H9 (cell line): ENCODE results near the gene BUD13. TPM values are rescaled to one million over a fixed set of nuclear protein-coding genes. Genes with fewer than 3 reads are reported as not detected.

ENCODE experiments used
- DNase-seq: peaks from one replicate; pipeline ENCODE4 v3.0.0-alpha.2; 2017
- H2AFZ ChIP-seq: one replicate; pipeline ENCODE4 v1.6.1; 2013; ENCODE audit warnings: mild to moderate bottlenecking, low read length, control low read depth, moderate library complexity
- H2AK5ac ChIP-seq: 2 replicates; pipeline ENCODE4 v1.6.1; 2013; ENCODE audit warnings: low read length, control low read depth, mixed read lengths; ENCODE audit not compliant: insufficient read length
- H2BK120ac ChIP-seq: one replicate; pipeline ENCODE4 v1.6.1; 2013; ENCODE audit warnings: low read depth, mild to moderate bottlenecking, low read length, control low read depth, inconsistent platforms; ENCODE audit not compliant: poor library complexity, severe bottlenecking
- H2BK12ac ChIP-seq: 2 replicates; pipeline ENCODE4 v1.6.1; 2013; ENCODE audit warnings: low read length, control low read depth, mixed read lengths, low read depth; ENCODE audit not compliant: insufficient read length
- H2BK15ac ChIP-seq: 2 replicates; pipeline ENCODE4 v1.6.1; 2013; ENCODE audit warnings: low read depth, low read length, control low read depth
- H2BK20ac ChIP-seq: one replicate; pipeline ENCODE4 v1.6.1; 2013; ENCODE audit warnings: low read depth, mild to moderate bottlenecking, low read length, control low read depth, inconsistent platforms; ENCODE audit not compliant: poor library complexity, severe bottlenecking
- H2BK5ac ChIP-seq: 2 replicates; pipeline ENCODE4 v1.6.1; 2013; ENCODE audit warnings: low read length, control low read depth, mixed read lengths; ENCODE audit not compliant: insufficient read length
- H3K14ac ChIP-seq: 2 replicates; pipeline ENCODE4 v1.6.1; 2013; ENCODE audit warnings: low read length, control low read depth; ENCODE audit not compliant: insufficient read depth
- H3K18ac ChIP-seq: 2 replicates; pipeline ENCODE4 v1.6.1; 2013; ENCODE audit warnings: low read depth, mild to moderate bottlenecking, mixed read lengths, low read length, control low read depth; ENCODE audit not compliant: insufficient read length
- H3K23ac ChIP-seq: 2 replicates; pipeline ENCODE4 v1.6.1; 2013; ENCODE audit warnings: low read length, control low read depth, mixed read lengths, low read depth; ENCODE audit not compliant: insufficient read length
- H3K23me2 ChIP-seq: 2 replicates; pipeline ENCODE4 v1.6.1; 2013; ENCODE audit warnings: low read depth, mild to moderate bottlenecking, mixed read lengths, low read length, control low read depth; ENCODE audit not compliant: insufficient read length, poor library complexity, severe bottlenecking
- H3K27ac ChIP-seq: 2 replicates; pipeline ENCODE4 v1.5.1; 2013; ENCODE audit warnings: low read length, control low read depth, mixed read lengths, low read depth; ENCODE audit not compliant: insufficient read length
- H3K27me3 ChIP-seq: 2 replicates; pipeline ENCODE4 v1.6.1; 2013; ENCODE audit warnings: low read length, control low read depth, inconsistent platforms; ENCODE audit not compliant: insufficient read depth
- H3K4ac ChIP-seq: 2 replicates; pipeline ENCODE4 v1.6.1; 2013; ENCODE audit warnings: low read depth, mild to moderate bottlenecking, control low read depth, inconsistent platforms, low read length, moderate library complexity
- H3K4me1 ChIP-seq: 2 replicates; pipeline ENCODE4 v1.6.1; 2013; ENCODE audit warnings: low read length, control low read depth, inconsistent platforms; ENCODE audit not compliant: insufficient read depth
- H3K4me2 ChIP-seq: 2 replicates; pipeline ENCODE4 v1.6.1; 2013; ENCODE audit warnings: low read length, control low read depth, mixed read lengths; ENCODE audit not compliant: insufficient read length, insufficient read depth
- H3K56ac ChIP-seq: 2 replicates; pipeline ENCODE4 v1.6.1; 2013; ENCODE audit warnings: low read depth, mild to moderate bottlenecking, mixed read lengths, low read length, control low read depth; ENCODE audit not compliant: insufficient read length
- H3K79me1 ChIP-seq: 2 replicates; pipeline ENCODE4 v1.6.1; 2013; ENCODE audit warnings: low read depth, mild to moderate bottlenecking, moderate library complexity, low read length, control low read depth, inconsistent platforms; ENCODE audit not compliant: insufficient read depth, poor library complexity, severe bottlenecking
- H3K79me2 ChIP-seq: 2 replicates; pipeline ENCODE4 v1.6.1; 2013; ENCODE audit warnings: low read length, control low read depth, inconsistent platforms; ENCODE audit not compliant: insufficient read depth
- H3K9ac ChIP-seq: 2 replicates; pipeline ENCODE4 v1.6.1; 2013; ENCODE audit warnings: low read length, control low read depth, mixed read lengths; ENCODE audit not compliant: insufficient read length; ENCODE audit errors: extremely low read depth
- H3K9me3 ChIP-seq: one replicate; pipeline ENCODE4 v1.6.1; 2013; ENCODE audit warnings: low read depth, low read length, inconsistent platforms; ENCODE audit not compliant: control insufficient read depth
- H3T11ph ChIP-seq: one replicate; pipeline ENCODE4 v1.6.1; 2013; ENCODE audit warnings: mild to moderate bottlenecking, low read length, control low read depth, inconsistent platforms
- H4K20me1 ChIP-seq: one replicate; pipeline ENCODE4 v1.6.1; 2013; ENCODE audit not compliant: control insufficient read depth, insufficient read length, insufficient read depth
- H4K5ac ChIP-seq: 2 replicates; pipeline ENCODE4 v1.6.1; 2013; ENCODE audit warnings: low read depth, mild to moderate bottlenecking, mixed read lengths, low read length, control low read depth; ENCODE audit not compliant: insufficient read length
- H4K8ac ChIP-seq: replicated peaks from 2 replicates; pipeline ENCODE4 v1.6.1; 2013; ENCODE audit warnings: low read length, control low read depth, mixed read lengths, low read depth; ENCODE audit not compliant: insufficient read length
- H4K91ac ChIP-seq: 2 replicates; pipeline ENCODE4 v1.6.1; 2013; ENCODE audit warnings: low read depth, mild to moderate bottlenecking, moderate library complexity, mixed read lengths, low read length, control low read depth; ENCODE audit not compliant: insufficient read length
- H3K27ac Mint-ChIP-seq, 3 experiments: 2 replicates in 2 of 3; 3 replicates in 1 of 3; pipeline ENCODE4 v1.8.0; 2020 to 2021; ENCODE audit warnings: mixed read lengths in 3 of 3, mild to moderate bottlenecking in 1 of 3, moderate library complexity in 1 of 3
- H3K27me3 Mint-ChIP-seq: 2 replicates; pipeline ENCODE4 v1.8.0; 2021; ENCODE audit warnings: low read depth, mild to moderate bottlenecking, moderate library complexity, mixed read lengths
- H3K36me3 Mint-ChIP-seq, 3 experiments: 2 replicates in 2 of 3; 3 replicates in 1 of 3; pipeline ENCODE4 v1.8.0; 2020 to 2021; ENCODE audit warnings: low read depth in 3 of 3, mixed read lengths in 3 of 3; ENCODE audit not compliant: insufficient read depth in 1 of 3
- H3K4me1 Mint-ChIP-seq, 2 experiments: 2 replicates each; pipeline ENCODE4 v1.8.0; 2020; ENCODE audit warnings: mixed read lengths in 2 of 2
- H3K4me3 Mint-ChIP-seq, 2 experiments: 2 replicates in 1 of 2; 3 replicates in 1 of 2; pipeline ENCODE4 v1.8.0; 2020 to 2021; ENCODE audit warnings: mild to moderate bottlenecking in 2 of 2, mixed read lengths in 2 of 2, moderate library complexity in 1 of 2
- H3K9me3 Mint-ChIP-seq, 2 experiments: 2 replicates in 1 of 2; 3 replicates in 1 of 2; pipeline ENCODE4 v1.8.0; 2020; ENCODE audit warnings: mild to moderate bottlenecking in 2 of 2, mixed read lengths in 2 of 2, moderate library complexity in 1 of 2
- WGBS: extraction: QIAGEN DNeasy Blood & Tissue Kit; methylation state at CpG from one replicate; pipeline ENCODE4 v1.1.7; 2013; ENCODE audit warnings: missing lambda C conversion rate, low lambda C conversion rate, mixed read lengths; ENCODE audit not compliant: insufficient read length; ENCODE audit errors: extremely low coverage; 5-methylcytosine and 5-hydroxymethylcytosine counted together
- total RNA-seq: library from RNA; stranded (reverse); gene quantifications from 2 replicates; pipeline ENCODE4 v1.2.1, GENCODE V29; 2021
- TF ChIP-seq, protein P1 (sequence below): fragments of 200-600 bp; sonication (generic); conservative IDR thresholded peaks from 3 replicates; pipeline ENCODE4 v1.8.0; 2021; ENCODE audit warnings: antibody characterized with exemption, mild to moderate bottlenecking

Gene BUD13
- total RNA-seq, 1 experiment from 2014 or later = 30.0 TPM

DNA sequence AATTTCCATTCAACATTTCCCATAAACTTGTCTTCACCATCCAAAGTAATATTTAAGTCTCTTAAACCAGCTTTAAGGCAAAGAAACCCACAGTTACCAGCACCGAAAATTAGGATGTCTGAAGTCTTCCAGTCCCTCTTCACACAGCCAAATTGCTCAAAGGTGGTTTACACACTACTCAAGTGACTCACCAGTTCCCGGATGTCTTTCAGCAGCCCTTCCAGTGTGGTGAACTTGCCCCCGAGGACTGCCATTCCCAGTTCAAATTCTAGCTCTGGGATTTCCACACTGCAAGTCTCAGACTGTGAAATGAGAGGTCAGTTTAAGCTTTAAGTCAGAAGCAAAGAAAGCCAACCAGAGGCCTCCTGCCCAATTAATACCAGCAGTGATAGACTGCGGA, 9.9 kb upstream of the BUD13 start:
- H3K36me3 Mint-ChIP-seq = peaks cover 55 to 94% (median 87%) of the 10 kb centered on the region in 3 experiments; a peak in 6 of 7 replicates
- Histone ChIP-seq H3K9me3 (no peaks in the 10 kb centered on the region), H4K20me1 (no peaks in the 10 kb centered on the region), H3T11ph (no peak overlapping the region), H2BK12ac (no peak overlapping the region), H2BK120ac (no peak overlapping the region), H3K4ac (no peak overlapping the region), H3K79me1 (peaks cover 5% of the 10 kb centered on the region), H4K8ac (no peak overlapping the region), H3K23me2 (peaks cover 6% of the 10 kb centered on the region), H3K9ac (no peak overlapping the region), H2AK5ac (no peak overlapping the region), H2BK5ac (no peak overlapping the region), H3K27me3 (no peaks in the 10 kb centered on the region), H3K79me2 (peaks cover 2% of the 10 kb centered on the region; the same call in 1 of the 2 replicates), H3K4me1 (no peaks in the 10 kb centered on the region; the same call in 1 of the 2 replicates), H2BK20ac (no peak overlapping the region), H4K91ac (no peak overlapping the region), H2BK15ac (no peak overlapping the region), H3K4me2 (no peak overlapping the region), H4K5ac (no peak overlapping the region), H3K27ac (no peak overlapping the region), H3K23ac (no peak overlapping the region), H2AFZ (no peak overlapping the region), H3K18ac (no peak overlapping the region), H3K56ac (no peak overlapping the region), H3K14ac (no peak overlapping the region)
- H3K4me3 Mint-ChIP-seq = no peak overlapping the region
- TF ChIP-seq, protein P1, sequence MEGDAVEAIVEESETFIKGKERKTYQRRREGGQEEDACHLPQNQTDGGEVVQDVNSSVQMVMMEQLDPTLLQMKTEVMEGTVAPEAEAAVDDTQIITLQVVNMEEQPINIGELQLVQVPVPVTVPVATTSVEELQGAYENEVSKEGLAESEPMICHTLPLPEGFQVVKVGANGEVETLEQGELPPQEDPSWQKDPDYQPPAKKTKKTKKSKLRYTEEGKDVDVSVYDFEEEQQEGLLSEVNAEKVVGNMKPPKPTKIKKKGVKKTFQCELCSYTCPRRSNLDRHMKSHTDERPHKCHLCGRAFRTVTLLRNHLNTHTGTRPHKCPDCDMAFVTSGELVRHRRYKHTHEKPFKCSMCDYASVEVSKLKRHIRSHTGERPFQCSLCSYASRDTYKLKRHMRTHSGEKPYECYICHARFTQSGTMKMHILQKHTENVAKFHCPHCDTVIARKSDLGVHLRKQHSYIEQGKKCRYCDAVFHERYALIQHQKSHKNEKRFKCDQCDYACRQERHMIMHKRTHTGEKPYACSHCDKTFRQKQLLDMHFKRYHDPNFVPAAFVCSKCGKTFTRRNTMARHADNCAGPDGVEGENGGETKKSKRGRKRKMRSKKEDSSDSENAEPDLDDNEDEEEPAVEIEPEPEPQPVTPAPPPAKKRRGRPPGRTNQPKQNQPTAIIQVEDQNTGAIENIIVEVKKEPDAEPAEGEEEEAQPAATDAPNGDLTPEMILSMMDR = no peak
- peaks cover 6 to 8% of the 10 kb centered on the region in 2 experiments for H3K4me1 Mint-ChIP-seq
- no peak for DNase-seq
- WGBS = no CpG with 5 or more reads among the region's 4 CpGs
- H3K9me3 Mint-ChIP-seq = no peaks in the 10 kb centered on the region
- no peak overlapping the region for H3K27ac Mint-ChIP-seq
- H3K27me3 Mint-ChIP-seq = no peaks in the 10 kb centered on the region
